Measurements from ENCODE around the gene VIPR1.
"Not testable (repeated sequence)": the region's sequence is repeated elsewhere in the genome, so short reads cannot be mapped to it uniquely, and the experiment has no call there.

Gene VIPR1

GRCh38 chr3:42552830-42553229 is 50.4 kb downstream of the VIPR1 start:
- no peak for DNase-seq (ENCODE audit: low read depth in 1 of 2, low spot score in 1 of 2)
- in situ Hi-C loops (cut with HindIII; ENCODE audit: low pct_unique_long_range_greater_than_20kb, low sequenced_read_pairs), result no loop called here
- TF ChIP-seq JUND (IDR thresholded peaks at IDR 0.05; ENCODE audit: low read depth), result no peak

GRCh38 chr3:42556089-42556632 is 53.7 kb downstream of the VIPR1 start:
- no peak for DNase-seq (ENCODE audit: low read depth in 1 of 2, low spot score in 1 of 2)
- in situ Hi-C loops (cut with HindIII; ENCODE audit: low pct_unique_long_range_greater_than_20kb, low sequenced_read_pairs), result no loop called here
- TF ChIP-seq JUND (IDR thresholded peaks at IDR 0.05; ENCODE audit: low read depth), result no peak

- DNase-seq (ENCODE audit: low read depth in 1 of 2, low spot score in 1 of 2); in situ Hi-C loops (cut with HindIII; ENCODE audit: low pct_unique_long_range_greater_than_20kb, low sequenced_read_pairs): not testable (repeated sequence)
Observed at GRCh38 chr3:42556817-42557216, 54.4 kb downstream of the VIPR1 start.

- no peak for TF ChIP-seq JUND (IDR thresholded peaks at IDR 0.05; ENCODE audit: low read depth)
- in situ Hi-C loops (cut with HindIII; ENCODE audit: low pct_unique_long_range_greater_than_20kb, low sequenced_read_pairs), result no loop called here
- DNase-seq (ENCODE audit: low read depth in 1 of 2, low spot score in 1 of 2), result peak in 1 of 2 experiments; percentile 77
Observed at GRCh38 chr3:42557854-42558253, 55.4 kb downstream of the VIPR1 start.

- DNase-seq (ENCODE audit: low read depth in 1 of 2, low spot score in 1 of 2), result no peak
- in situ Hi-C loops (cut with HindIII; ENCODE audit: low pct_unique_long_range_greater_than_20kb, low sequenced_read_pairs), result no loop called here
Observed at GRCh38 chr3:42562047-42562907, 59.8 kb downstream of the VIPR1 start.

GRCh38 chr3:42569593-42570142 is 67.2 kb downstream of the VIPR1 start:
- in situ Hi-C loops (cut with HindIII; ENCODE audit: low pct_unique_long_range_greater_than_20kb, low sequenced_read_pairs), result no loop called here
- no peak for TF ChIP-seq JUND (IDR thresholded peaks at IDR 0.05; ENCODE audit: low read depth)
- DNase-seq (ENCODE audit: low read depth in 1 of 2, low spot score in 1 of 2), result no peak

More at GRCh38 chr3:42562047-42562907, 59.8 kb downstream of the VIPR1 start:
- no peak for TF ChIP-seq JUND (IDR thresholded peaks at IDR 0.05; ENCODE audit: low read depth)

- no peak for TF ChIP-seq JUND (IDR thresholded peaks at IDR 0.05; ENCODE audit: low read depth)
- peak in 1 of 2 experiments; percentile 70 for DNase-seq (ENCODE audit: low read depth in 1 of 2, low spot score in 1 of 2)
- in situ Hi-C loops (cut with HindIII; ENCODE audit: low pct_unique_long_range_greater_than_20kb, low sequenced_read_pairs), result no loop called here
Observed at GRCh38 chr3:42572278-42572677, 69.8 kb downstream of the VIPR1 start.

- no peak for DNase-seq (ENCODE audit: low read depth in 1 of 2, low spot score in 1 of 2)
- TF ChIP-seq JUND (IDR thresholded peaks at IDR 0.05; ENCODE audit: low read depth), result no peak
- in situ Hi-C loops (cut with HindIII; ENCODE audit: low pct_unique_long_range_greater_than_20kb, low sequenced_read_pairs), result no loop called here
Observed at GRCh38 chr3:42575137-42575741, 72.8 kb downstream of the VIPR1 start.

- DNase-seq (ENCODE audit: low read depth in 1 of 2, low spot score in 1 of 2), result no peak
- no peak for TF ChIP-seq JUND (IDR thresholded peaks at IDR 0.05; ENCODE audit: low read depth)
- in situ Hi-C loops (cut with HindIII; ENCODE audit: low pct_unique_long_range_greater_than_20kb, low sequenced_read_pairs), result no loop called here
Observed at GRCh38 chr3:42578054-42578453, 75.6 kb downstream of the VIPR1 start.

- DNase-seq (ENCODE audit: low read depth in 1 of 2, low spot score in 1 of 2); in situ Hi-C loops (cut with HindIII; ENCODE audit: low pct_unique_long_range_greater_than_20kb, low sequenced_read_pairs): not testable (repeated sequence)
Observed at GRCh38 chr3:42579346-42579745, 76.9 kb downstream of the VIPR1 start.

GRCh38 chr3:42581400-42581708 is 78.9 kb downstream of the VIPR1 start:
- TF ChIP-seq JUND (IDR thresholded peaks at IDR 0.05; ENCODE audit: low read depth), result no peak
- in situ Hi-C loops (cut with HindIII; ENCODE audit: low pct_unique_long_range_greater_than_20kb, low sequenced_read_pairs), result no loop called here
- peak in 1 of 2 experiments; percentile 15 for DNase-seq (ENCODE audit: low read depth in 1 of 2, low spot score in 1 of 2)

GRCh38 chr3:42581709-42582473 is 79.4 kb downstream of the VIPR1 start, which contains the start of gene SEC22C:
Gene SEC22C (minus strand): TSS chr3:42581967. CDS start chr3:42569046, 12,921 bp downstream.
- no peak for TF ChIP-seq JUND (IDR thresholded peaks at IDR 0.05; ENCODE audit: low read depth)
- peak; percentile 98 to 99 for DNase-seq (ENCODE audit: low read depth in 1 of 2, low spot score in 1 of 2)
- in situ Hi-C loops (cut with HindIII; ENCODE audit: low pct_unique_long_range_greater_than_20kb, low sequenced_read_pairs), result no loop called here
